Measurements from ENCODE around the gene NSFL1C.

Gene NSFL1C

GRCh38 chr20:1460275-1460674 lies 6.4 kb downstream of the NSFL1C start:
- no peak for DNase-seq (ENCODE audit: low read depth)

DNA sequence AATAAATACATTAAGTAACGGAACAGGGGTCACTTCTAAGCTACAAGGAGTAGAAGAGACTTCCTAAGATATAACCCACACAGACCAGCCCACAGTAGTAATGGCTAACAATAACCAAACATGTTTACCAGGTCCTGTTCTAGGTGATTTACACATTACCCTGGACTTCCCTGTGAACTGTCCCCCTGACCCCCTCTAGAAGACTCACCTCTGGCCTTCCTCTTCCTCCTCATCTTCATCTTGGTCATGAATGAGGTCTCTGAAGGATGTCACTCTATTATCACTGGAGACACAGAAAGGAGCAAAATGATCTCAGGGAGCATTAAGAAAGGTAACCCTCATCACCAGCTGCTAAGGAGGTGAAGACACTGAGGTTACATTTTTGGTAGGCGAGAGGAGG lies 8.7 kb downstream of the NSFL1C start:
- no peak for DNase-seq (ENCODE audit: low read depth)

DNA sequence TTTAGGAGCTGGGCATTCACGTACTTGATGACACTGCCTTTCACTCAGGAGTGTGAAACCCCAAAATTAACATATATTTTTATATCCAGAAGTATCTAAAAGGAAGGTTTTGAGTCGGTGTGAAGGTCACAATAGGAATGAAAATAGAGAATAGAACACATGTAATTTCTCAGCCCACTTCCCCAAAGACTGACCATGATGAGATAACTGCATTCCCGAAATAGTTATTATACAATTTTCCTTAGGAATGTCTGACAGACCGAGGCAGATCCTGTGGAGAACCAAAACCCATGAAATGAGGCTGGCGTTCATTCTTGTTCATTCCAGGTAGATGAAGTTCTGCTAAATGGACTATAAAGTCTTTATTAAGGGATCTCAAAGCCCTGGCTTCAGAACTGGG lies 10.3 kb downstream of the NSFL1C start:
- DNase-seq (ENCODE audit: low read depth) = no peak

DNA sequence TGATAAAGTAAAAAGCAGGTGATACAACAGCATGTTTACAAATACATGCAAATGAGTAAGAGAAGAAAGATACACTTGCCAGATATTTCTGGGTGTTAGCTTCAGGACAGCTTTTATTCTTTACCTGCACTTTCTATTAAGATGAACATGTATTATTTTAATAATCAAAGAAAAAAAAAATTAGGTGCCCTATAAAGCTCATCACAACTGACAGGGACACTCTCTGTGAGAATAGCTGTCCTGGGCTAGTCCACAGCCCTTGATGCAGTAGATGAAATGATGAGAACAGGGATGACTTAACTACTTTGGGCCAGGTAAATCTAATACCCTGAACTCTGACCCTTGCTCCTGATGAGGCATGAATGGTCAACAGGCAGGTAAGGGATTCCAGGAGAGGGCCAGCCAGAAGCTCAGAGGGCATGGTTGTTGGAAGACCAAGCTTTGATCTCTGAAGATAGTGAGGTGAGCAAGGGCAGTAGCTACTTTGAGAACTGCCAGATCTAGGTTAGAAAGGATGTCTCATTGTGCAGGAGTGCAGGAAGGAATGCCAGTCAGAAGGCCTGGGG lies 15.6 kb downstream of the NSFL1C start:
- DNase-seq (ENCODE audit: low read depth) = no peak

DNA sequence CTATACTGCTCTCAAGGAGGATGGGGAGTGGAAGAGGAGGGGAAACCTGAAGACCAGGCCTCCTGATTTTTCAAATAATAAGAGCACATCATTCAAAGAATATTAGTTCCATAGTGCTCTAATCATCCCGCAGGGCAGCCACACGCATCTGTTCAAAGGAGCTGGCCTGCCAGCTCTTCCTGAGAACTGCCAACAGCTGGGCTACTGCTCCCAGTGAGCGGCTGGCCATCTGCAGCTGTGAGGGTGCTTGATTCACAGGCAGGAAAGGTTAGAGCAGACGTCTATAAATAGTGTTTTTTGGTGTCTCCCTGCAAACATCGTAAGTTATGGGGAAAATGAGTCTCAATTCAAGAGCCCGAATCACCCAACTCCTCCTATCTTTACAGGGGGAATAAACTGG lies 17.3 kb downstream of the NSFL1C start:
- no peak for DNase-seq (ENCODE audit: low read depth)

DNA sequence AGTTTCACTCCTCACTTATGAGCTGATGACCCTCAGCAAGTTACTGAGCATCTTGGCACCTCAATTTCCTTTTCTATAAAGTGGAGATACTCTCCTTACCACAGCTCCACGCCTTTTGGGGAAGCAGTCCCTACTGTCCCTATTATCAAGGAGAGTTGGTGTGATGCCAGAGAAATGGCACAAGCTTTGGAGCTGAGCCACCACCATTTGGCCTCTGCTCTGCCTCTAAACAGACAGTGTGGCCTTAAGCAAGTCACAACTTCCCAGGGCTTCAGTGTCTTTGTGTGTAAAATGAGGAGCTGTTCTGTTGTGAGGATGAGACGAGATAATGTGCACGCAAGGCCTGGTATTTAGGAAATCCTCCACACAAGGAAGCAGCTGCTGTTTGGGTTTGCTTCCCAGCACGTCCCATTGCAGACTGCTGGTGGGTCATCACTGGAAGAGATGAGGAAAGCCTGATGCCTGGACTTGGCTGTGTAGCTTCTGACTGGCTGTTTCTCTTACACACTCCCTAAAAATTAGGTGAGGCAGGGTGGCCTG lies 18.5 kb downstream of the NSFL1C start:
- DNase-seq (ENCODE audit: low read depth) = no peak

DNA sequence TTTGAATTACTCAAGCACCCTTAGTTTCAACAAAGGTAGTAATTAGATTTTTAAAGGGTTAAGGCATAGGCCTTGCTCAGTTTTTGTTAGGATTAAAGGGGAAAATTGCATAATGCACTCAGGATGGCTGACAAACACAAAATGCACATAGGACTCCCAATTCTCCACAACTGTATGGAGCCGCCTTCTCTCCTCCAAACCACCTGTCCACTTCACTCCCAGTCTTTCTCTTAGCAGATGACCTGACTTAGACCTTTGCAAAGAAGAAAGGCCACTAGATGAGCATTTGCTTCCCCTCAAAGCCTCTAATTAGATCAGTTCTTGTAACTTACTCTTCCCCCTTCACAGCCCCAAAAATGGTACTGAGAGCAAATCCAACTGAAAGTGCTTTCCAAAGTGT lies 20.1 kb downstream of the NSFL1C start:
- DNase-seq (ENCODE audit: low read depth) = no peak

DNA sequence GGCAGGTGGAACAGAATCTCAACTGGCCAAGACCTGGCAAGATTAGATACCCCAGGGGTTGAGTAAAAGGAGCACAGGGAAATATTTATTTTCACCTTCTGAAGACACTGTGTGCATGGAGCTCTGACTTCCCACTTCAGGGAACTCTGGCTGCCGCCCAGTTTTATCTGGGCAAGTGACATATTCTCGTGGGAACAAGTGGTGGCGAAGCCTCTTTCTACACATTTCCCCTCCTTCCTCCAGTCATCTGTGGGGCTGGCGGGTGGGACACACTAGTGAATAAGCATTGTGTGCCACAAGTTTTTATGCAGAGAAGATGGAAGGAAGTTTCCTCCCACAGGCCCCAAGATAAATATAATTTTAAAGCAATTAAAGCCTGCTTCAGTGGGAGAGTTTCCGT lies 23.6 kb downstream of the NSFL1C start:
- DNase-seq (ENCODE audit: low read depth) = no peak

DNA sequence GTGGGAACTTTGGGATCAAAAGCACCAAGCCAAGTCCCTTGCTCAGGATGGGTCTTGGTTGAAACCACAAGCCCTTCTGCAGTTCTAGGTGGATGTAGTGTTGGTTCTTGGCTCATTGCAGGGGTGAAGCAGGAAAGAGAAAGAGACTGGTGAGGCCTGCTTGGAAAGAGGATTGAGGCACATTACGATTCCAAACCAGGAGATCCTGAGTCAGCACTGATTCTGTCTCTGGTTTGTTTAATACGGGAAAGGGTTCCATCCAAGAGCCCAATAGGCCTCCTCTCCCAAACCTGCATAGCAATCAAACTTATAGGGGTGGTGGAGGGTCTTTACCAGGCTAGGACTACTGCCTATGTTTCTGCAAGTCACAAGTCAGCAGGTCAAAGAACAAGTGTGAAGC lies 24.3 kb downstream of the NSFL1C start:
- DNase-seq (ENCODE audit: low read depth) = no peak

GRCh38 chr20:1441133-1441532 lies 25.5 kb downstream of the NSFL1C start:
- DNase-seq (ENCODE audit: low read depth) = no peak

DNA sequence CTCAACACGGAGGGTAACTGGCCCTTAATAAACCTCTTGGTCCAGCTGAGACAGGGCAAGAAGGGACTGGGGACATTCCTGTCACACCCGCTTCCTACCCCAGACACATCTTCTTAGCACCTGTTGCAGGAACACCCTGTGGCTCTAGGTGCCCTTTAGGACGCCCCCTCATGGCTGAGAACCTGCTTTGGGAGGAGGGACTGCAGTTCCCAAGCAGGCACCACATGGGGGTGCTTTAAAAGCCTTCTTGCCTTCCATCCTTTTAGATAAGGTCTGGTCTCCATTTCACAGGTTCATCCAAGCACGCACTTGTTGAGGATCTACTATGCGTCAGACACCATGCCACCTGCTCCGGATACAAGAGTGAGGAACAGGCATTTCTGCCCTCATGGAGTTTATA lies 26.6 kb downstream of the NSFL1C start:
- no peak for DNase-seq (ENCODE audit: low read depth)

- no peak for DNase-seq (ENCODE audit: low read depth)
Observed at GRCh38 chr20:1438361-1438760, 28.3 kb downstream of the NSFL1C start.

DNA sequence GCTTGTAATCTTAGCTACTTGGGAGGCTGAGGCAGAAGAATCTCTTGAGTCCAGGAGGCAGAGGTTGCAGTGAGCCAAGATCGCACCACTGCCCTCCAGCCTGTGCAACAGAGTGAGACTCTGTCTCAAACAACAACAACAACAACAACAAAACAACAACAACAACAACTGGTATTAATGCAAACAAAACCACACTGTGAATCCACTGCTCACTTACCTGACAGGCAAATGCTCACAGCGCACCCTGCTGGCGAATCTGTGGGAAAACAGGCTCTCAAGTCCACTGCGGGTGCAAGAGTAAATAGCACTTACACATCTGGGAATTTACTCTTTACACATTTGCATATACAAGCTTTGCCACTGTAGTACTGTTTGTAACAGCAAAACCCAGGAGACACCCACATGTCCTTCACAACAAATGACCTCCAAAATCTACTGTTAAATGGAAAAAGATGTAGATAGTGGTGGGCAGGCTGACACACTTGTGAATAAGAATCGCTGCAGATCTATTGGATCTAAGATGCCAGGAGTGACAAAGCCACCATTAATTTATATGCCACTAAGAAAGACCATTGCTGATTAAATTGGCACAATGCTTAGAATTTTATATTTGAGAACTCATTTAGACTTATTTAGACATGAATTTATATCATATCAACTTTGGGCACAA lies 29.3 kb downstream of the NSFL1C start:
- peak; percentile 64 for DNase-seq (ENCODE audit: low read depth)

GRCh38 chr20:1436263-1436662 lies 30.4 kb downstream of the NSFL1C start:
- DNase-seq (ENCODE audit: low read depth) = no peak

- DNase-seq (ENCODE audit: low read depth) = no peak
Observed at GRCh38 chr20:1435337-1435699, 31.3 kb downstream of the NSFL1C start.

- peak; percentile 91 for DNase-seq (ENCODE audit: low read depth)
Observed at GRCh38 chr20:1434571-1435336, 31.9 kb downstream of the NSFL1C start.

GRCh38 chr20:1431158-1431557 lies 35.5 kb downstream of the NSFL1C start:
- no peak for DNase-seq (ENCODE audit: low read depth)

- DNase-seq (ENCODE audit: low read depth) = no peak
Observed at GRCh38 chr20:1430004-1430451, 36.6 kb downstream of the NSFL1C start.

DNA sequence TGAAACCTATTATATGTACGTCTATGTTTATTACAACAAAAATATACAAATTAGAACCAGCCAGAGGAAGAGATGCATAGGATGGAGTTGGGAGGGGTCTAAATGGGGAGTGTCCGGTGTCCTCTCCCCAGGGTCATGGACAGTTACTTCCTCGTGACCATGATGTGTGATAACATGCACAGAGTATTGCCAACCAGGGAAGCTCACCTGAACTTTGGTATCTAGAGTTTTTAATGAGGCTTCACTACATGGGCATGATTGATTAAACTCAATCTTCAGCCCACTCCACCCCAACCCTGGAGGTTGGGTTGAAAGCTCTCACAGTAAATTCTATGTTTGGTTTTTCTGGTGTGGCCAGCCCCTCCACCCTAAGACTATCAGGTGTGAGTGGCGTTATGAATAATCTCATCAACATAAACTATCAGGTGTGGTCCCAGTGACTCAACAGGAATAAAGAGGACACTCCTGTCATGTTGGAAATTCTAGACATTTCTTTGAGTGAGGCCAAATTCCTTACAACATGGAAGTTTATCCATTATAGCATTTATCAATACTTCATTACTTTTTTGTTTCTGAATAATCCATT lies 37.4 kb downstream of the NSFL1C start:
- no peak for DNase-seq (ENCODE audit: low read depth)

- DNase-seq (ENCODE audit: low read depth) = no peak
Observed at GRCh38 chr20:1427457-1428054, 39.1 kb downstream of the NSFL1C start.

DNA sequence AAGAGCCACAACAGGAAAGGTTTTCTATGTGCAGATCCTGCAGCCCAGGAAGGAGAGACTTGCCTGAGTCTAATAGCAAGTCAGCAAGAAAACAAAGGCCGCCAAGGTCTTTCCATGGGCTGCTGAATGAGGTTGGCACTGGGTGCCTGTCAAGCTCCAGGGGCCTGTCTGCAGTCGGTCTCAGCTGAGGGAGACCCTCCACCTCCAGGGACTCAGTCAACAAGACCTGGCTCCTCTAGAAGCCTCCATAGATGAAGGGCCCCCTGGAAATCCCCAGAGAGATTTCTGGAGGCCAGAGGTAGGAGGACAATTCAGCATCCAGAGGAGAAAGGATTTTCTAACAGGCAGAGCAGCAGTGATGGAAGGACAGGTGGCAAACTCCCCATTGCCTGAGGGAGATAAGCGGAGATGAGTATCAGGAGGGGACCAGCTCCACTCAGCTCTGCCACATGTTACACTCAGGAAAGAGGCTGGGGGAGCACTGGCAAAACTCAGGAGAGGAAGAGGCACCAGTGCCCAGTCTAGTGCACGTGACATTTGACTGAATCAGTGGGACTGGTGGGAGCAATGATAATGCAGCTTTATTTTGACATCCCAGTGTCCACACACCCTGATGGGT lies 40.3 kb downstream of the NSFL1C start:
- no peak for DNase-seq (ENCODE audit: low read depth)

GRCh38 chr20:1424336-1424735 lies 42.3 kb downstream of the NSFL1C start:
- no peak for DNase-seq (ENCODE audit: low read depth)

Measured in CMK (cell line).